PC-9 (cell line): ENCODE measurements around the gene NPHP4. TPM values are rescaled to one million over a fixed set of nuclear protein-coding genes. Genes with fewer than 3 reads are reported as not detected.

Experiments used
- BruUV-seq: library from RNA; stranded (reverse); fragments of 400-500 nt; replicated peaks from 2 replicates; lab custom pipeline; 2021; lab: Mats Ljungman, UMichigan
- CTCF ChIA-PET: fragments of 300-600 bp; sonication (Branson Sonifier 250); formaldehyde crosslinking; loops from one replicate; lab custom pipeline; 2022; ENCODE audit warnings: antibody characterized with exemption; lab: Charles Lee
- POLR2A ChIA-PET: fragments of 300-600 bp; sonication (Branson Sonifier 250); formaldehyde crosslinking; loops from one replicate; lab custom pipeline; 2022; ENCODE audit warnings: antibody characterized with exemption; ENCODE audit not compliant: unreplicated experiment; lab: Charles Lee
- DNase-seq, 2 experiments: peaks; one replicate each; pipeline versions ENCODE4 v3.0.0 to v3.0.0-alpha.2; 2015 to 2022; ENCODE audit warnings: mixed read lengths in 1 of 2
- H2AFZ ChIP-seq: fragments of 200-600 bp; sonication (generic); 2 replicates; pipeline ENCODE4 v1.8.1; 2017; ENCODE audit warnings: antibody characterized with exemption
- H3F3A ChIP-seq: fragments of 200-600 bp; sonication (generic); 2 replicates; pipeline ENCODE4 v1.8.1; 2017; ENCODE audit warnings: antibody characterized with exemption, mild to moderate bottlenecking, low read depth; ENCODE audit not compliant: insufficient read depth
- H3K27ac ChIP-seq: fragments of 200-600 bp; sonication (generic); 2 replicates; pipeline ENCODE4 v1.6.1; 2016; ENCODE audit warnings: mixed run types
- H3K27me3 ChIP-seq: fragments of 200-600 bp; sonication (generic); 2 replicates; pipeline ENCODE4 v1.6.1; 2016; ENCODE audit warnings: low read depth, mixed run types; ENCODE audit not compliant: insufficient read depth
- H3K36me3 ChIP-seq: fragments of 200-600 bp; sonication (generic); 2 replicates; pipeline ENCODE4 v1.6.1; 2016; ENCODE audit warnings: low read depth, mixed run types
- H3K4me1 ChIP-seq: fragments of 200-600 bp; sonication (generic); replicated peaks from 2 replicates; pipeline ENCODE4 v1.6.1; 2016; ENCODE audit warnings: mixed run types; ENCODE audit not compliant: insufficient read depth
- H3K4me2 ChIP-seq: fragments of 200-600 bp; sonication (generic); 2 replicates; pipeline ENCODE4 v1.6.1; 2017; ENCODE audit warnings: mixed run types
- H3K4me3 ChIP-seq: fragments of 200-600 bp; sonication (generic); 2 replicates; pipeline ENCODE4 v1.6.1; 2016; ENCODE audit warnings: mixed run types
- H3K79me2 ChIP-seq: fragments of 200-600 bp; sonication (generic); 2 replicates; pipeline ENCODE4 v1.6.1; 2017; ENCODE audit warnings: low read depth, mixed run types
- H3K9me2 ChIP-seq: fragments of 200-600 bp; sonication (generic); 2 replicates; pipeline ENCODE4 v1.8.1; 2017; ENCODE audit warnings: mild to moderate bottlenecking; ENCODE audit not compliant: insufficient read depth
- H3K9me3 ChIP-seq: fragments of 200-600 bp; sonication (generic); 2 replicates; pipeline ENCODE4 v1.8.1; 2016; ENCODE audit warnings: low read depth; ENCODE audit not compliant: insufficient read depth
- H4K20me1 ChIP-seq: fragments of 200-600 bp; sonication (generic); 2 replicates; pipeline ENCODE4 v1.8.1; 2017; ENCODE audit not compliant: insufficient read depth
- CTCF ChIP-seq: fragments of 200-600 bp; sonication (generic); conservative IDR thresholded peaks from 2 replicates; pipeline ENCODE4 v1.6.1; 2017; ENCODE audit warnings: mixed run types, antibody characterized with exemption, mild to moderate bottlenecking, moderate library complexity
- EZH2 ChIP-seq: fragments of 200-600 bp; sonication (generic); IDR thresholded peaks from 2 replicates; pipeline ENCODE4 v1.8.0; 2017; ENCODE audit warnings: antibody characterized with exemption, low read depth
- intact Hi-C: fragments of 100-400 bp; cut with micrococcal nuclease; formaldehyde crosslinking; loops from one replicate; pipeline ENCODE4 v1.10.0; 2022; ENCODE audit not compliant: unreplicated experiment
- microRNA-seq: library from miRNA; unstranded; fragments of <30 nt; microRNA quantifications from one replicate; pipeline ENCODE4 v1.2.0, GENCODE V29; 2021; ENCODE audit warnings: borderline number of aligned reads, borderline replicate concordance
- total RNA-seq: library from RNA; stranded (reverse); gene quantifications from 2 replicates; pipeline ENCODE4 v1.2.3, GENCODE V29; 2021

The NPHP4 gene
- total RNA-seq, 1 experiment from 2014 or later, result 17.9 TPM

DNA sequence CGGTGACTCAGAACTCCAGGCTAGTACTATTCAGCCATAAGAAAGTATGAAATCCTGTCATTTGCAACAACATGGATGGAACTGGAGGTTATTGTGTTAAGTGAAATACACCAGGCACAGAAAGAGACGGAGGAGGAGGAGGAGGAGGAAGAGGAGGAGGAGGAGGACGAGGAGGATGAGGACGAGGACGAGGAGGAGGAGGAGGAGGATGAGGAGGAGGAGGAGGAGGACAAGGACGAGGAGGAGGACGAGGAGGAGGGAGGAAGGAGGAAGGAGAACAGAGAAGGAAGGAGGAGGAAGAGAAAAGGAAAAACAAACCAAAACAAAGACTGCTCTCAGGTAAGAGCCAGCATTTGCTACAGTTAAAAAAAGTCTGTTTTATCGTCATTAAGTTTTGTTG, 178.7 kb downstream of the NPHP4 start:
- no peak overlapping the region for H3K4me2 ChIP-seq
- intact Hi-C loops, result no loop called here
- H3K79me2 ChIP-seq, result no peaks in the 10 kb centered on the region
- H3K36me3 ChIP-seq, result no peaks in the 10 kb centered on the region
- ChIA-PET CTCF (no interaction called here), POLR2A (no interaction called here)
- H3K4me1 ChIP-seq, result no peaks in the 10 kb centered on the region
- no peak overlapping the region for H2AFZ ChIP-seq
- no peak overlapping the region for H3K4me3 ChIP-seq
- no peak for DNase-seq
- no peak for TF ChIP-seq CTCF
- no peak for TF ChIP-seq EZH2
- H3K27ac ChIP-seq, result no peak overlapping the region
- BruUV-seq, result no TSS peak
- no peaks in the 10 kb centered on the region for H4K20me1 ChIP-seq
- no peaks in the 10 kb centered on the region for H3F3A ChIP-seq
- H3K9me3 ChIP-seq, result no peaks in the 10 kb centered on the region
- no peaks in the 10 kb centered on the region for H3K9me2 ChIP-seq
- peaks cover 30% of the 10 kb centered on the region; the same call in 1 of the 2 replicates for H3K27me3 ChIP-seq

Small RNA genes lying within 50 kb of the gene (microRNA-seq; reads per million reads assigned to microRNA genes)
- gene MIR4689, result not detected

Other genes with a start within 250 kb of the NPHP4 start
- gene KCNAB2, start 53.5 kb upstream of the NPHP4 start, total RNA-seq, result 19.6 and 21.4 TPM in 2 replicates
- gene CHD5, start 187.9 kb upstream of the NPHP4 start, total RNA-seq, result 0.50 and 0.63 TPM in 2 replicates
- 408 and 447 TPM in 2 replicates for gene RPL22, start 207.2 kb upstream of the NPHP4 start, total RNA-seq
- gene RNF207, start 213.7 kb upstream of the NPHP4 start, total RNA-seq, result 49.3 and 53.1 TPM in 2 replicates
- 43.9 and 44.3 TPM in 2 replicates for gene ICMT, start 243.5 kb upstream of the NPHP4 start, total RNA-seq